K562 (cell line): Measurements from ENCODE around the gene MTMR3. TPM values are rescaled to one million over a fixed set of nuclear protein-coding genes. Genes with fewer than 3 reads are reported as not detected.

ENCODE experiments used
- ATAC-seq: fragments of 200-7000 bp; cut with Tn5 transposase; 3 replicates; pipeline ENCODE4 v1.9.1; 2020; ENCODE audit warnings: moderate library complexity
- BruUV-seq: library from RNA; stranded (reverse); fragments of 400-500 nt; replicated peaks from 2 replicates; lab custom pipeline; 2021; lab: Mats Ljungman, UMichigan
- CTCF ChIA-PET: fragments of 300-600 bp; formaldehyde crosslinking; extraction: SDS; loops from one replicate; lab custom pipeline; 2021; ENCODE audit warnings: low intra/inter-chr PET ratio; lab: Yijun Ruan, JAX
- POLR2A ChIA-PET: fragments of 300-600, 350-650 bp; sonication (Branson Sonifier 250); formaldehyde crosslinking; extraction: SDS; loops from one replicate; lab custom pipeline; 2021; ENCODE audit warnings: antibody characterized with exemption, inconsistent platforms; lab: Yijun Ruan, JAX
- DNase-seq, 4 experiments: peaks; one replicate each; pipeline versions ENCODE4 v3.0.0 to v3.0.0-alpha.2; 2011 to 2018; ENCODE audit warnings: low spot score in 3 of 4, mixed read lengths in 3 of 4; ENCODE audit errors: extremely low read depth in 1 of 4
- FAIRE-seq: peaks from 2 replicates; lab custom pipeline; 2011; peaks lifted over from hg19 to GRCh38; lab: Jason Lieb, UNC
- H2AFZ ChIP-seq: 2 replicates; pipeline ENCODE4 v1.6.0; 2011; ENCODE audit warnings: low read depth, low read length, control low read depth, inconsistent platforms
- H3K27ac ChIP-seq: fragments of 200-600 bp; 3 replicates; pipeline ENCODE4 v1.8.0; 2011; ENCODE audit warnings: low read depth, mild to moderate bottlenecking, control low read depth, inconsistent platforms, low read length, moderate library complexity, mixed read lengths; ENCODE audit errors: extremely low read depth
- H3K27me3 ChIP-seq, 2 experiments: fragments of 300-600 bp in 1 of 2; 2 replicates in 1 of 2; 3 replicates in 1 of 2; pipeline versions ENCODE4 v1.6.0 to v1.8.0; 2011; ENCODE audit warnings: inconsistent platforms in 2 of 2, low read length in 2 of 2, mild to moderate bottlenecking in 1 of 2, mixed read lengths in 1 of 2, moderate library complexity in 1 of 2; ENCODE audit not compliant: control insufficient read depth in 2 of 2, insufficient read depth in 2 of 2
- H3K36me3 ChIP-seq: fragments of 300-600 bp; 3 replicates; pipeline ENCODE4 v1.8.0; 2011; ENCODE audit warnings: mild to moderate bottlenecking, low read length, inconsistent platforms; ENCODE audit not compliant: control insufficient read depth, insufficient read depth
- H3K4me1 ChIP-seq, 2 experiments: fragments of 200-600 bp in 1 of 2; replicated peaks in 1 of 2; 2 replicates in 1 of 2; 3 replicates in 1 of 2; pipeline versions ENCODE4 v1.5.1 to v1.8.0; 2011; ENCODE audit warnings: inconsistent platforms in 2 of 2, low read length in 2 of 2, mild to moderate bottlenecking in 1 of 2, mixed read lengths in 1 of 2, moderate library complexity in 1 of 2; ENCODE audit not compliant: control insufficient read depth in 2 of 2, insufficient read depth in 2 of 2
- H3K4me2 ChIP-seq: 2 replicates; pipeline ENCODE4 v1.6.1; 2011; ENCODE audit warnings: low read length, control low read depth, inconsistent platforms, mixed read lengths; ENCODE audit not compliant: insufficient read depth
- H3K4me3 ChIP-seq: fragments of 200-600 bp; sonication (generic), shearing (Covaris generic); 2 replicates; pipeline ENCODE4 v1.5.1; 2016; ENCODE audit warnings: control low read depth, inconsistent platforms
- H3K79me2 ChIP-seq: fragments of 200-600 bp; 3 replicates; pipeline ENCODE4 v1.8.0; 2011; ENCODE audit warnings: low read length, inconsistent platforms; ENCODE audit not compliant: control insufficient read depth, insufficient read depth
- H3K9ac ChIP-seq, 2 experiments: 2 replicates each; pipeline versions ENCODE4 v1.6.0 to v1.6.1; 2011; ENCODE audit warnings: low read depth in 2 of 2, low read length in 2 of 2, control low read depth in 1 of 2, inconsistent platforms in 1 of 2, mild to moderate bottlenecking in 1 of 2, mixed read lengths in 1 of 2; ENCODE audit not compliant: insufficient read depth in 1 of 2
- H3K9me1 ChIP-seq: one replicate; pipeline ENCODE4 v1.6.0; 2011; ENCODE audit warnings: inconsistent platforms, mild to moderate bottlenecking, low read length, moderate library complexity; ENCODE audit not compliant: control insufficient read depth, insufficient read depth
- H3K9me3 ChIP-seq: replicated peaks from 2 replicates; pipeline ENCODE4 v1.5.1; 2011; ENCODE audit warnings: low read depth, low read length, inconsistent platforms; ENCODE audit not compliant: control insufficient read depth, insufficient read depth
- H4K20me1 ChIP-seq: replicated peaks from 2 replicates; pipeline ENCODE4 v1.6.1; 2011; ENCODE audit warnings: low read length, inconsistent platforms, mixed read lengths; ENCODE audit not compliant: control insufficient read depth, insufficient read depth
- ARID3B ChIP-seq: fragments of 250-450 bp; sonication (Bioruptor Pico); IDR thresholded peaks from 2 replicates; pipeline ENCODE4 v1.4.0; 2020; ENCODE audit warnings: borderline replicate concordance
- CCNT2 ChIP-seq: IDR thresholded peaks from 2 replicates; pipeline ENCODE4 v1.6.1; 2011; ENCODE audit warnings: borderline replicate concordance, low read depth, mild to moderate bottlenecking, moderate library complexity, mixed read lengths, low read length; ENCODE audit not compliant: insufficient read length; ENCODE audit errors: extremely low read depth
- COPS2 ChIP-seq: fragments of 450-650 bp; conservative IDR thresholded peaks from 2 replicates; pipeline ENCODE4 v1.6.1; 2016; ENCODE audit warnings: mild to moderate bottlenecking, moderate library complexity
- E2F4 ChIP-seq: sonication (generic); formaldehyde crosslinking; IDR thresholded peaks from 2 replicates; pipeline ENCODE4 v1.8.0; 2022; ENCODE audit warnings: mild to moderate bottlenecking, low read depth, missing genetic modification reagents
- GABPA ChIP-seq: fragments of 200-800 bp; sonication (Bioruptor generic); conservative IDR thresholded peaks from 2 replicates; pipeline ENCODE4 v1.6.1; 2016; ENCODE audit warnings: low read depth, missing genetic modification characterization, missing compliant biosample characterization
- HDAC6 ChIP-seq: IDR thresholded peaks from 2 replicates; pipeline ENCODE4 v1.6.1; 2012; ENCODE audit warnings: low read depth, mild to moderate bottlenecking, control low read depth, inconsistent platforms, low read length, moderate library complexity
- HMG20B ChIP-seq: fragments of 250-450 bp; sonication (Bioruptor Pico); IDR thresholded peaks from 2 replicates; pipeline ENCODE4 v1.5.0; 2021; ENCODE audit warnings: mild to moderate bottlenecking
- KDM2B ChIP-seq: fragments of 250-450 bp; sonication (Bioruptor Pico); IDR thresholded peaks from 2 replicates; pipeline ENCODE4 v1.8.0; 2021; ENCODE audit warnings: mild to moderate bottlenecking, moderate library complexity
- MTA1 ChIP-seq: fragments of 450-650 bp; IDR thresholded peaks from 2 replicates; pipeline ENCODE4 v1.6.1; 2017; ENCODE audit warnings: borderline replicate concordance
- NBN ChIP-seq: fragments of 450-650 bp; IDR thresholded peaks from 2 replicates; pipeline ENCODE4 v1.6.1; 2016; ENCODE audit warnings: low read depth, mild to moderate bottlenecking
- OTX1 ChIP-seq: fragments of 450-650 bp; formaldehyde crosslinking; IDR thresholded peaks from 2 replicates; pipeline ENCODE4 v1.4.0; 2022; ENCODE audit warnings: mild to moderate bottlenecking
- PHF8 ChIP-seq: fragments of 200-600 bp; sonication (generic); IDR thresholded peaks from 2 replicates; pipeline ENCODE4 v1.6.1; 2012; ENCODE audit warnings: mixed run types, mild to moderate bottlenecking, inconsistent platforms, low read length, moderate library complexity, borderline replicate concordance
- SIN3A ChIP-seq, 2 experiments: fragments of 150-350 bp in 1 of 2; IDR thresholded peaks; 2 replicates each; pipeline ENCODE4 v1.6.1; 2011 to 2016; ENCODE audit warnings: borderline replicate concordance in 2 of 2, low read depth in 2 of 2, low read length in 2 of 2, mild to moderate bottlenecking in 2 of 2, moderate library complexity in 2 of 2; ENCODE audit not compliant: control insufficient read depth in 1 of 2
- SNIP1 ChIP-seq: fragments of 450-650 bp; IDR thresholded peaks from 2 replicates; pipeline ENCODE4 v1.7.1; 2017; ENCODE audit warnings: low read depth, mild to moderate bottlenecking
- ZBTB8A ChIP-seq: fragments of 450-650 bp; IDR thresholded peaks from 2 replicates; pipeline ENCODE4 v1.6.1; 2018; ENCODE audit warnings: mild to moderate bottlenecking, moderate library complexity; ENCODE audit not compliant: partially characterized antibody
- ZNF655 ChIP-seq: fragments of 250-450 bp; sonication (Bioruptor Pico); IDR thresholded peaks from 2 replicates; pipeline ENCODE4 v1.5.0; 2021
- WGBS: fragments of 100-300 bp; shearing (Covaris generic); methylation state at CpG from one replicate; pipeline ENCODE4 v1.1.6; 2016; ENCODE audit warnings: low coverage, mixed read lengths; ENCODE audit not compliant: insufficient coverage; ENCODE audit errors: missing lambda C conversion rate; 5-methylcytosine and 5-hydroxymethylcytosine counted together
- in situ Hi-C: fragments of 300-500 bp; cut with MboI; formaldehyde crosslinking; loops from 4 replicates; pipeline ENCODE4 v1.15.0; 2018; ENCODE audit warnings: inconsistent platforms, mixed read lengths
- intact Hi-C: fragments of 100-400 bp; cut with micrococcal nuclease; formaldehyde crosslinking; loops from 2 replicates; pipeline ENCODE4 v1.14.2; 2022
- polyA plus RNA-seq, 8 experiments: library from polyadenylated mRNA; depleted of rRNA in 4 of 8; stranded (reverse) in 5 of 8; unstranded in 3 of 8; fragments of >200 nt; fragmentation: Nextera tagmentation in 2 of 8; fragmentation: Illumina TruSeq in 1 of 8; extraction: Ambion mirVana in 2 of 8; extraction: Trizol in 1 of 8; gene quantifications; 2 replicates each; pipeline versions ENCODE4 v1.2.1 to v1.2.3, GENCODE V29; 2011 to 2014; ENCODE audit warnings: inconsistent platforms in 1 of 8, missing spikeins in 1 of 8
- total RNA-seq, 7 experiments: library from RNA; depleted of rRNA in 6 of 7; stranded (reverse); fragments of >200 nt in 6 of 7; fragmentation: Illumina TruSeq in 2 of 7; extraction: Trizol in 2 of 7; gene quantifications; 2 replicates each; pipeline versions ENCODE4 v1.2.1 to v1.2.3, GENCODE V29; 2011 to 2021; ENCODE audit warnings: low replicate concordance in 1 of 7

MTMR3 gene
- total and polyA plus RNA-seq, 9 of the 15 experiments (the other 6 are each of a cell fraction or from before 2014, with no cell fraction given): 1.6 to 13.7 (median 7.9) TPM

- WGBS: 100% methylated on average over 1 of the region's 2 CpGs
- ChIA-PET CTCF (no interaction called here), POLR2A (interaction anchor here (0.6 kb wide), 1 partner anchor 263 kb away, joined by 3 read pairs; no protein-coding TSS in a partner anchor)
- intact Hi-C loops (loop anchor here (5.0 kb wide), 2 partner anchors 126 to 281 kb away; partner anchors contain the start of gene MTMR3), in situ Hi-C loops (loop anchor here (10.0 kb wide), 2 partner anchors 194 to 364 kb away; no protein-coding TSS in a partner anchor)
- Histone ChIP-seq H3K9me3 (no peaks in the 10 kb centered on the region), H2AFZ (no peak overlapping the region), H3K4me3 (no peak overlapping the region), H3K36me3 (peaks cover 40% of the 10 kb centered on the region), H3K4me1 (no peaks in the 10 kb centered on the region), H3K9me1 (no peaks in the 10 kb centered on the region), H3K27ac (no peak overlapping the region), H4K20me1 (no peaks in the 10 kb centered on the region), H3K9ac (no peak overlapping the region), H3K79me2 (no peaks in the 10 kb centered on the region), H3K4me2 (no peak overlapping the region), H3K27me3 (no peaks in the 10 kb centered on the region)
- ATAC-seq (no peak), DNase-seq (no peak), FAIRE-seq (no peak)
- TF ChIP-seq HMG20B (CRISPR knock-in tag): no peak
- no peak for TF ChIP-seq SIN3A (IDR thresholded peaks at IDR 0.05; ENCODE audit: borderline replicate concordance in 2 of 2, control insufficient read depth in 1 of 2, low read depth in 2 of 2, low read length in 2 of 2)
- TF ChIP-seq SNIP1: no peak
- no peak for TF ChIP-seq KDM2B (CRISPR knock-in tag)
- no peak for TF ChIP-seq PHF8
- no peak for TF ChIP-seq OTX1
- no peak for TF ChIP-seq HDAC6
- no peak for TF ChIP-seq CCNT2
- TF ChIP-seq ARID3B: no peak
- TF ChIP-seq NBN: no peak
- no peak for TF ChIP-seq E2F4 (CRISPR knock-in tag)
- TF ChIP-seq GABPA (tag): no peak
- TF ChIP-seq ZBTB8A: no peak
- TF ChIP-seq MTA1: no peak
- no peak for TF ChIP-seq ZNF655
- TF ChIP-seq COPS2: no peak
- BruUV-seq: no TSS peak
Measured at GRCh38 chr22:30008401-30008800, 125.4 kb downstream of the MTMR3 start.
